T47D (cell line): ENCODE results near the gene PEPD.

Experiments
- DNase-seq, 2 experiments: peaks; one replicate each; pipeline versions ENCODE4 v3.0.0 to v3.0.0-alpha.2; 2011 to 2012; ENCODE audit warnings: low read depth in 1 of 2, low spot score in 1 of 2
- JUND ChIP-seq: IDR thresholded peaks from 2 replicates; pipeline ENCODE4 v1.6.1; 2012; ENCODE audit warnings: low read depth
- in situ Hi-C: cut with HindIII; loops from 2 replicates; pipeline ENCODE4 v1.10.0; 2016; ENCODE audit warnings: low sequenced_read_pairs, low pct_unique_long_range_greater_than_20kb

Gene PEPD

GRCh38 chr19:33530842-33531241, 9.3 kb upstream of the PEPD start:
- in situ Hi-C loops, result no loop called here
- no peak for DNase-seq
- no peak for TF ChIP-seq JUND

- TF ChIP-seq JUND, result no peak
- no peak for DNase-seq
- in situ Hi-C loops, result no loop called here
Measured at GRCh38 chr19:33530296-33530695, 8.7 kb upstream of the PEPD start.

- in situ Hi-C loops, result no loop called here
- DNase-seq, result no peak
- TF ChIP-seq JUND, result no peak
Measured at GRCh38 chr19:33529094-33529676, 7.6 kb upstream of the PEPD start.

GRCh38 chr19:33528404-33528803, 6.8 kb upstream of the PEPD start:
- DNase-seq, result no peak
- in situ Hi-C loops, result no loop called here
- no peak for TF ChIP-seq JUND

- no peak for DNase-seq
- in situ Hi-C loops, result no loop called here
- TF ChIP-seq JUND, result no peak
Measured at GRCh38 chr19:33527125-33527524, 5.5 kb upstream of the PEPD start.

- no peak for TF ChIP-seq JUND
- in situ Hi-C loops, result no loop called here
- no peak for DNase-seq
Measured at GRCh38 chr19:33524024-33524664, 2.6 kb upstream of the PEPD start.

- in situ Hi-C loops, result no loop called here
- no peak for TF ChIP-seq JUND
- no peak for DNase-seq
Measured at GRCh38 chr19:33523167-33523566, 1.6 kb upstream of the PEPD start.

GRCh38 chr19:33522371-33522662, 726 bp upstream of the PEPD start:
- no peak for TF ChIP-seq JUND
- DNase-seq, result no peak
- in situ Hi-C loops, result no loop called here

- in situ Hi-C loops, result no loop called here
Measured at GRCh38 chr19:33520844-33521479, 629 bp downstream of the PEPD start.

GRCh38 chr19:33520048-33520643, 1.4 kb downstream of the PEPD start:
- no peak for TF ChIP-seq JUND
- no peak for DNase-seq
- in situ Hi-C loops, result no loop called here

More at GRCh38 chr19:33520844-33521479, 629 bp downstream of the PEPD start:
- TF ChIP-seq JUND, result no peak
- no peak for DNase-seq

GRCh38 chr19:33519416-33519815, 2.2 kb downstream of the PEPD start:
- TF ChIP-seq JUND, result no peak
- in situ Hi-C loops, result no loop called here
- no peak for DNase-seq

GRCh38 chr19:33518541-33518940, 3.0 kb downstream of the PEPD start:
- in situ Hi-C loops, result no loop called here
- TF ChIP-seq JUND, result no peak
- no peak for DNase-seq

GRCh38 chr19:33517922-33518321, 3.7 kb downstream of the PEPD start:
- in situ Hi-C loops, result no loop called here
- no peak for TF ChIP-seq JUND
- no peak for DNase-seq

- no peak for TF ChIP-seq JUND
- in situ Hi-C loops, result no loop called here
- no peak for DNase-seq
Measured at GRCh38 chr19:33515921-33516320, 5.7 kb downstream of the PEPD start.
